ENCODE results near the gene XPR1.
A peak's percentile ranks its signal among the peaks of the same experiment; 100 is the strongest.

The XPR1 gene

GRCh38 chr1:180919183-180919700 is 287.4 kb downstream of the XPR1 start:
- H3K27ac Mint-ChIP-seq = peak overlapping the region in 1 of 2 donors; percentile 52
- no peaks in the 10 kb centered on the region for H3K9me3 Mint-ChIP-seq
- peak; percentile 21 for ATAC-seq
- no peak for DNase-seq
- H3K4me1 Mint-ChIP-seq = peaks cover 6% of the 10 kb centered on the region
- H3K27me3 Mint-ChIP-seq = peaks cover 25% of the 10 kb centered on the region
- no peak overlapping the region for H3K4me3 Mint-ChIP-seq

GRCh38 chr1:180920193-180920592 is 288.4 kb downstream of the XPR1 start:
- DNase-seq (no peak), ATAC-seq (no peak)
- H3K27me3 Mint-ChIP-seq = peaks cover 20% of the 10 kb centered on the region
- no peak overlapping the region for H3K4me3 Mint-ChIP-seq
- H3K9me3 Mint-ChIP-seq = no peaks in the 10 kb centered on the region
- peaks cover 6% of the 10 kb centered on the region for H3K4me1 Mint-ChIP-seq
- H3K27ac Mint-ChIP-seq = peak overlapping the region in 1 of 2 donors; percentile 65

GRCh38 chr1:180920702-180921101 is 288.9 kb downstream of the XPR1 start:
- Mint-ChIP-seq H3K27ac (no peak overlapping the region), H3K4me3 (no peak overlapping the region), H3K4me1 (peaks cover 6% of the 10 kb centered on the region), H3K9me3 (no peaks in the 10 kb centered on the region), H3K27me3 (peaks cover 21% of the 10 kb centered on the region)
- ATAC-seq (no peak), DNase-seq (no peak)

GRCh38 chr1:180921386-180921785 is 289.6 kb downstream of the XPR1 start:
- ATAC-seq (no peak), DNase-seq (no peak)
- Mint-ChIP-seq H3K4me3 (no peak overlapping the region), H3K27me3 (peaks cover 22% of the 10 kb centered on the region), H3K9me3 (no peaks in the 10 kb centered on the region), H3K4me1 (peaks cover 9% of the 10 kb centered on the region), H3K27ac (no peak overlapping the region)

- Mint-ChIP-seq H3K27ac (no peak overlapping the region), H3K27me3 (peaks cover 22% of the 10 kb centered on the region), H3K9me3 (no peaks in the 10 kb centered on the region), H3K4me3 (no peak overlapping the region), H3K4me1 (peaks cover 14% of the 10 kb centered on the region)
- ATAC-seq (no peak), DNase-seq (no peak)
These were observed 290.2 kb downstream of the XPR1 start for GRCh38 chr1:180921891-180922630.

GRCh38 chr1:180922631-180923015 is 290.8 kb downstream of the XPR1 start:
- DNase-seq (no peak), ATAC-seq (no peak)
- Mint-ChIP-seq H3K4me3 (no peak overlapping the region), H3K27ac (no peak overlapping the region), H3K27me3 (peaks cover 22% of the 10 kb centered on the region), H3K4me1 (peaks cover 14% of the 10 kb centered on the region), H3K9me3 (no peaks in the 10 kb centered on the region)

GRCh38 chr1:180923021-180923841 is 291.4 kb downstream of the XPR1 start:
- Mint-ChIP-seq H3K4me3 (no peak overlapping the region), H3K27ac (peak overlapping the region in 1 of 2 donors; percentile 75), H3K4me1 (peaks cover 13% of the 10 kb centered on the region), H3K27me3 (peaks cover 22% of the 10 kb centered on the region), H3K9me3 (no peaks in the 10 kb centered on the region)
- DNase-seq = no peak
- no peak for ATAC-seq

- no peaks in the 10 kb centered on the region for H3K9me3 Mint-ChIP-seq
These were observed 292.1 kb downstream of the XPR1 start for GRCh38 chr1:180923887-180924286.

GRCh38 chr1:180924939-180925338 is 293.1 kb downstream of the XPR1 start:
- peaks cover 22% of the 10 kb centered on the region for H3K27me3 Mint-ChIP-seq
- no peak overlapping the region for H3K27ac Mint-ChIP-seq
- no peak overlapping the region for H3K4me3 Mint-ChIP-seq
- no peak for ATAC-seq
- no peak for DNase-seq
- peaks cover 8% of the 10 kb centered on the region for H3K4me1 Mint-ChIP-seq
- no peaks in the 10 kb centered on the region for H3K9me3 Mint-ChIP-seq

More at GRCh38 chr1:180923887-180924286, 292.1 kb downstream of the XPR1 start:
- ATAC-seq (no peak), DNase-seq (no peak)
- Mint-ChIP-seq H3K4me3 (no peak overlapping the region), H3K27ac (peak overlapping the region in 1 of 2 donors; percentile 56), H3K4me1 (peaks cover 8% of the 10 kb centered on the region), H3K27me3 (peaks cover 22% of the 10 kb centered on the region)

- H3K27me3 Mint-ChIP-seq = peaks cover 22% of the 10 kb centered on the region
- DNase-seq (no peak), ATAC-seq (no peak)
- no peak overlapping the region for H3K27ac Mint-ChIP-seq
- H3K9me3 Mint-ChIP-seq = no peaks in the 10 kb centered on the region
- peaks cover 8% of the 10 kb centered on the region for H3K4me1 Mint-ChIP-seq
- no peak overlapping the region for H3K4me3 Mint-ChIP-seq
These were observed 293.7 kb downstream of the XPR1 start for GRCh38 chr1:180925471-180926051.

- peaks cover 22% of the 10 kb centered on the region for H3K27me3 Mint-ChIP-seq
- no peak for DNase-seq
- no peaks in the 10 kb centered on the region for H3K9me3 Mint-ChIP-seq
- no peak overlapping the region for H3K27ac Mint-ChIP-seq
- H3K4me3 Mint-ChIP-seq = no peak overlapping the region
- peaks cover 8% of the 10 kb centered on the region for H3K4me1 Mint-ChIP-seq
- ATAC-seq = no peak
These were observed 294.6 kb downstream of the XPR1 start for GRCh38 chr1:180926164-180926981.

- no peak for DNase-seq
- Mint-ChIP-seq H3K9me3 (no peaks in the 10 kb centered on the region), H3K27ac (no peak overlapping the region), H3K4me1 (peaks cover 8% of the 10 kb centered on the region), H3K27me3 (peaks cover 22% of the 10 kb centered on the region), H3K4me3 (no peak overlapping the region)
- ATAC-seq = no peak
These were observed 295.5 kb downstream of the XPR1 start for GRCh38 chr1:180927348-180927747.

GRCh38 chr1:180927841-180928240 is 296.0 kb downstream of the XPR1 start:
- ATAC-seq (no peak), DNase-seq (no peak)
- Mint-ChIP-seq H3K27ac (no peak overlapping the region), H3K4me3 (no peak overlapping the region), H3K9me3 (no peaks in the 10 kb centered on the region), H3K27me3 (peaks cover 22% of the 10 kb centered on the region), H3K4me1 (peaks cover 8% of the 10 kb centered on the region)

GRCh38 chr1:180928331-180929230 is 296.8 kb downstream of the XPR1 start:
- peaks cover 17% of the 10 kb centered on the region for H3K27me3 Mint-ChIP-seq
- no peak overlapping the region for H3K27ac Mint-ChIP-seq
- no peak for DNase-seq
- peaks cover 8% of the 10 kb centered on the region for H3K4me1 Mint-ChIP-seq
- no peak overlapping the region for H3K4me3 Mint-ChIP-seq
- ATAC-seq = no peak
- H3K9me3 Mint-ChIP-seq = no peaks in the 10 kb centered on the region

All from stimulated activated naive CD8-positive, alpha-beta T cell treated with anti-CD3 and anti-CD28 coated beads, Interleukin-15, amount 100 ng/mL, for 72 hours (primary cell).